ENCODE measurements around the gene SLC7A7. TPM values are rescaled to one million over a fixed set of nuclear protein-coding genes. Genes with fewer than 3 reads are reported as not detected.

Gene SLC7A7
- total RNA-seq, 1 experiment from 2014 or later = 3.1 TPM

GRCh38 chr14:22814373-22814772 is 862 bp downstream of the SLC7A7 start:
- no peak overlapping the region for H3K4ac ChIP-seq (ENCODE audit: low read depth, low read length)
- no peak overlapping the region for H2BK12ac ChIP-seq (ENCODE audit: insufficient read length, low read depth, low read length)
- no peak overlapping the region for H4K91ac ChIP-seq (ENCODE audit: insufficient read length, low read depth, low read length)
- H3K18ac ChIP-seq (ENCODE audit: insufficient read length, low read depth, low read length) = no peak overlapping the region
- H3K27me3 ChIP-seq (ENCODE audit: insufficient read depth, low read length) = no peaks in the 10 kb centered on the region
- no peak overlapping the region for H2BK15ac ChIP-seq (ENCODE audit: low read depth, low read length)
- no peak overlapping the region for H2BK20ac ChIP-seq (ENCODE audit: low read depth, low read length, poor library complexity, severe bottlenecking)
- no peaks in the 10 kb centered on the region for H3K36me3 Mint-ChIP-seq (ENCODE audit: insufficient read depth in 1 of 3, low read depth in 3 of 3)
- H2BK120ac ChIP-seq (ENCODE audit: low read depth, low read length, poor library complexity, severe bottlenecking) = no peak overlapping the region
- H3K9me3 Mint-ChIP-seq = no peaks in the 10 kb centered on the region; a peak in 1 of 5 replicates
- no peak overlapping the region for H2AK5ac ChIP-seq (ENCODE audit: insufficient read length, low read length)
- no peaks in the 10 kb centered on the region for H4K20me1 ChIP-seq (ENCODE audit: control insufficient read depth, insufficient read depth, insufficient read length)
- H3K23ac ChIP-seq (ENCODE audit: insufficient read length, low read depth, low read length) = no peak overlapping the region
- H3K4me3 Mint-ChIP-seq = no peak overlapping the region
- no peak overlapping the region for H3K56ac ChIP-seq (ENCODE audit: insufficient read length, low read depth, low read length)
- WGBS (ENCODE audit: extremely low coverage, insufficient read length, low lambda C conversion rate) = no CpG with 5 or more reads among the region's 7 CpGs
- H3K27me3 Mint-ChIP-seq (ENCODE audit: low read depth) = no peaks in the 10 kb centered on the region
- no peak overlapping the region for H3K14ac ChIP-seq (ENCODE audit: insufficient read depth, low read length)
- H3K27ac Mint-ChIP-seq = no peak overlapping the region
- H3K9me3 ChIP-seq (ENCODE audit: control insufficient read depth, low read depth, low read length) = no peaks in the 10 kb centered on the region
- H3K27ac ChIP-seq (ENCODE audit: insufficient read length, low read depth, low read length) = no peak overlapping the region
- no peaks in the 10 kb centered on the region for H3K79me1 ChIP-seq (ENCODE audit: insufficient read depth, low read depth, low read length, poor library complexity, severe bottlenecking)
- H2AFZ ChIP-seq (ENCODE audit: low read length) = no peak overlapping the region
- TF ChIP-seq CTCF (conservative IDR thresholded peaks at IDR 0.05) = no peak
- no peak overlapping the region for H3T11ph ChIP-seq (ENCODE audit: low read length)
- peaks cover 33 to 40% of the 10 kb centered on the region in 2 experiments for H3K4me1 Mint-ChIP-seq
- DNase-seq = no peak
- no peaks in the 10 kb centered on the region for H3K23me2 ChIP-seq (ENCODE audit: insufficient read length, low read depth, low read length, poor library complexity, severe bottlenecking)
- H3K9ac ChIP-seq (ENCODE audit: extremely low read depth, insufficient read length, low read length) = no peak overlapping the region
- peaks cover 11% of the 10 kb centered on the region; the same call in 1 of the 2 replicates for H3K4me1 ChIP-seq (ENCODE audit: insufficient read depth, low read length)
- no peak overlapping the region for H4K8ac ChIP-seq (replicated peaks; ENCODE audit: insufficient read length, low read depth, low read length)
- no peak overlapping the region for H2BK5ac ChIP-seq (ENCODE audit: insufficient read length, low read length)
- no peaks in the 10 kb centered on the region for H3K79me2 ChIP-seq (ENCODE audit: insufficient read depth, low read length)
- H4K5ac ChIP-seq (ENCODE audit: insufficient read length, low read depth, low read length) = no peak overlapping the region
- no peak overlapping the region for H3K4me2 ChIP-seq (ENCODE audit: insufficient read depth, insufficient read length, low read length)

All from H9 (cell line).